ENCODE measurements around the gene OPN1MW3. TPM values are rescaled to one million over a fixed set of nuclear protein-coding genes. Genes with fewer than 3 reads are reported as not detected.
"Not testable (repeated sequence)": the region's sequence is repeated elsewhere in the genome, so short reads cannot be mapped to it uniquely, and the experiment has no call there.

OPN1MW3 gene
- total and polyA plus RNA-seq, 2 of the 4 experiments (the other 2 are of a cell fraction), result not detected

GRCh38 chrX:154239982-154240503, 17.3 kb upstream of the OPN1MW3 start:
- H2AK5ac ChIP-seq (ENCODE audit: low read depth, low read length); H3K4ac ChIP-seq (ENCODE audit: low read depth, low read length); CTCF ChIA-PET; H3K27ac ChIP-seq (ENCODE audit: insufficient read depth, low read length); ATAC-seq (ENCODE audit: low read depth); H4K20me1 ChIP-seq (ENCODE audit: insufficient read depth, low read length); H4K91ac ChIP-seq (ENCODE audit: insufficient read depth, low read depth, low read length); in situ Hi-C loops (cut with MboI; ENCODE audit: low sequenced_read_pairs); H3K4me2 ChIP-seq (ENCODE audit: low read depth, low read length); H3K4me1 ChIP-seq (ENCODE audit: control insufficient read depth, insufficient read depth, low read length); H3K14ac ChIP-seq (replicated peaks; ENCODE audit: low read depth, low read length); H2AK9ac ChIP-seq (replicated peaks; ENCODE audit: low read depth, low read length, poor library complexity); H2BK120ac ChIP-seq (ENCODE audit: low read depth, low read length); intact Hi-C loops (cut with micrococcal nuclease); DNase-seq; H3K9me3 ChIP-seq (ENCODE audit: control insufficient read depth, insufficient read depth, low read length); H3K9ac ChIP-seq (ENCODE audit: low read depth, low read length); H3K27me3 ChIP-seq (ENCODE audit: control insufficient read depth, insufficient read depth, low read length); H4K8ac ChIP-seq (ENCODE audit: low read depth in 2 of 2, low read length in 2 of 2); H2BK20ac ChIP-seq (ENCODE audit: low read depth, low read length); H2BK5ac ChIP-seq (ENCODE audit: low read depth, low read length, poor library complexity, severe bottlenecking); H2BK15ac ChIP-seq (ENCODE audit: low read depth, low read length); H3K18ac ChIP-seq (ENCODE audit: low read depth, low read length); H3K56ac ChIP-seq (ENCODE audit: extremely low read depth, insufficient read depth, low read length); H3K4me3 ChIP-seq (ENCODE audit: insufficient read depth, low read depth, low read length); H3K36me3 ChIP-seq (ENCODE audit: control insufficient read depth, insufficient read depth, low read length); H3K23ac ChIP-seq (ENCODE audit: low read depth, low read length); H3K79me1 ChIP-seq (ENCODE audit: low read depth in 1 of 2, low read length in 2 of 2); H3K9me1 ChIP-seq (ENCODE audit: insufficient read depth, low read length); H4K5ac ChIP-seq (ENCODE audit: low read depth, low read length); BruUV-seq (replicated peaks); H2AFZ ChIP-seq (replicated peaks; ENCODE audit: low read length, poor library complexity); dilution Hi-C loops (cut with HindIII; ENCODE audit: low sequenced_read_pairs, unreplicated experiment): not testable (repeated sequence)
- POLR2A ChIA-PET (ENCODE audit: unreplicated experiment), result interaction anchor here (0.7 kb wide), 1 partner anchor 146 kb away, joined by 8 read pairs; no protein-coding TSS in a partner anchor
- 44% methylated on average over 3 of the region's 8 CpGs; no CpG with 5 or more reads in 1 of the 2 experiments for WGBS, 2 experiments (ENCODE audit: extremely low coverage in 2 of 2, insufficient read length in 1 of 2)

- H3K27ac ChIP-seq (ENCODE audit: insufficient read depth, low read length); intact Hi-C loops (cut with micrococcal nuclease); H3K18ac ChIP-seq (ENCODE audit: low read depth, low read length); H3K4me3 ChIP-seq (ENCODE audit: insufficient read depth, low read depth, low read length); H3K9me1 ChIP-seq (ENCODE audit: insufficient read depth, low read length); H3K9ac ChIP-seq (ENCODE audit: low read depth, low read length); ATAC-seq (ENCODE audit: low read depth); H2AK5ac ChIP-seq (ENCODE audit: low read depth, low read length); H3K27me3 ChIP-seq (ENCODE audit: control insufficient read depth, insufficient read depth, low read length); H3K14ac ChIP-seq (replicated peaks; ENCODE audit: low read depth, low read length); H2BK20ac ChIP-seq (ENCODE audit: low read depth, low read length); DNase-seq; H3K36me3 ChIP-seq (ENCODE audit: control insufficient read depth, insufficient read depth, low read length); H2AFZ ChIP-seq (replicated peaks; ENCODE audit: low read length, poor library complexity); H3K4me1 ChIP-seq (ENCODE audit: control insufficient read depth, insufficient read depth, low read length); H4K8ac ChIP-seq (ENCODE audit: low read depth in 2 of 2, low read length in 2 of 2); H3K56ac ChIP-seq (ENCODE audit: extremely low read depth, insufficient read depth, low read length); H3K23ac ChIP-seq (ENCODE audit: low read depth, low read length); H2BK15ac ChIP-seq (ENCODE audit: low read depth, low read length); H2BK120ac ChIP-seq (ENCODE audit: low read depth, low read length); H2AK9ac ChIP-seq (replicated peaks; ENCODE audit: low read depth, low read length, poor library complexity); H4K20me1 ChIP-seq (ENCODE audit: insufficient read depth, low read length); H2BK5ac ChIP-seq (ENCODE audit: low read depth, low read length, poor library complexity, severe bottlenecking); POLR2A ChIA-PET (ENCODE audit: unreplicated experiment); dilution Hi-C loops (cut with HindIII; ENCODE audit: low sequenced_read_pairs, unreplicated experiment); in situ Hi-C loops (cut with MboI; ENCODE audit: low sequenced_read_pairs); H3K79me1 ChIP-seq (ENCODE audit: low read depth in 1 of 2, low read length in 2 of 2); CTCF ChIA-PET; BruUV-seq (replicated peaks); H3K4me2 ChIP-seq (ENCODE audit: low read depth, low read length); H4K91ac ChIP-seq (ENCODE audit: insufficient read depth, low read depth, low read length); H4K5ac ChIP-seq (ENCODE audit: low read depth, low read length); H3K9me3 ChIP-seq (ENCODE audit: control insufficient read depth, insufficient read depth, low read length); H3K4ac ChIP-seq (ENCODE audit: low read depth, low read length): not testable (repeated sequence)
- WGBS, 2 experiments (ENCODE audit: extremely low coverage in 2 of 2, insufficient read length in 1 of 2), result no CpG with 5 or more reads among the region's 17 CpGs
These were observed 9.9 kb upstream of the OPN1MW3 start for GRCh38 chrX:154247377-154248045.

Measured in IMR-90 (cell line).